GM12878 (cell line): ENCODE data around the gene MEIOC. TPM values are rescaled to one million over a fixed set of nuclear protein-coding genes. Genes with fewer than 3 reads are reported as not detected.
A peak's percentile ranks its signal among the peaks of the same experiment; 100 is the strongest.

Experiments
- ATAC-seq: fragments of 200-7000 bp; cut with Tn5 transposase; 3 replicates; pipeline ENCODE4 v1.9.1; 2020; ENCODE audit warnings: mild to moderate bottlenecking, moderate library complexity
- BruUV-seq: library from RNA; stranded (reverse); fragments of 400-500 nt; replicated peaks from 2 replicates; lab custom pipeline; 2021; lab: Mats Ljungman, UMichigan
- CTCF ChIA-PET: fragments of 300-600 bp; sonication (Branson Sonifier 250); formaldehyde crosslinking; extraction: SDS; loops from one replicate; lab custom pipeline; 2021; ENCODE audit warnings: inconsistent platforms; lab: Yijun Ruan, JAX
- POLR2A ChIA-PET: fragments of 350-600 bp; formaldehyde crosslinking; extraction: SDS; loops from one replicate; lab custom pipeline; 2021; ENCODE audit warnings: inconsistent platforms; lab: Charles Lee
- RAD21 ChIA-PET: fragments of 300-600 bp; sonication (Branson Sonifier 250); formaldehyde crosslinking; loops from one replicate; lab custom pipeline; 2023; ENCODE audit warnings: antibody characterized with exemption; ENCODE audit not compliant: unreplicated experiment; lab: Charles Lee
- SMC1A ChIA-PET: fragments of 300-600 bp; sonication (Branson Sonifier 250); formaldehyde crosslinking; loops from one replicate; lab custom pipeline; 2023; ENCODE audit not compliant: unreplicated experiment, uncharacterized antibody; lab: Charles Lee
- DNase-seq: peaks from one replicate; pipeline ENCODE4 v3.0.0-alpha.2; 2011; ENCODE audit warnings: low read depth, low spot score
- FAIRE-seq: peaks from 3 replicates; lab custom pipeline; 2011; peaks lifted over from hg19 to GRCh38; lab: Jason Lieb, UNC
- H2AFZ ChIP-seq: 2 replicates; pipeline ENCODE4 v1.6.0; 2011; ENCODE audit warnings: low read depth, low read length, control low read depth; ENCODE audit not compliant: control insufficient read depth
- H3K27ac ChIP-seq: 2 replicates; pipeline ENCODE4 v1.5.1; 2011; ENCODE audit warnings: control low read depth; ENCODE audit not compliant: control insufficient read depth, insufficient read depth
- H3K27me3 ChIP-seq, 2 experiments: replicated peaks in 1 of 2; 2 replicates each; pipeline versions ENCODE4 v1.6.0 to v1.6.1; 2011; ENCODE audit warnings: low read length in 1 of 2; ENCODE audit not compliant: control insufficient read depth in 2 of 2, insufficient read depth in 2 of 2
- H3K36me3 ChIP-seq, 2 experiments: 2 replicates each; pipeline ENCODE4 v1.5.1; 2011; ENCODE audit warnings: low read length in 1 of 2; ENCODE audit not compliant: control insufficient read depth in 2 of 2, insufficient read depth in 2 of 2
- H3K4me1 ChIP-seq: 2 replicates; pipeline ENCODE4 v1.6.1; 2011; ENCODE audit warnings: mild to moderate bottlenecking, low read length, moderate library complexity, mixed read lengths; ENCODE audit not compliant: control insufficient read depth, insufficient read depth
- H3K4me2 ChIP-seq: 2 replicates; pipeline ENCODE4 v1.6.0; 2011; ENCODE audit warnings: control low read depth; ENCODE audit not compliant: control insufficient read depth, insufficient read depth
- H3K4me3 ChIP-seq: fragments of 200-600 bp; sonication (generic); 2 replicates; pipeline ENCODE4 v1.5.1; 2016
- H3K79me2 ChIP-seq: 2 replicates; pipeline ENCODE4 v1.6.0; 2011; ENCODE audit warnings: low read length; ENCODE audit not compliant: control insufficient read depth, insufficient read depth
- H3K9ac ChIP-seq: 2 replicates; pipeline ENCODE4 v1.8.0; 2011; ENCODE audit warnings: low read length, control low read depth, mixed read lengths; ENCODE audit not compliant: control insufficient read depth, insufficient read depth
- H3K9me3 ChIP-seq: replicated peaks from 3 replicates; pipeline ENCODE4 v1.5.1; 2011; ENCODE audit warnings: mild to moderate bottlenecking, low read length; ENCODE audit not compliant: control insufficient read depth, insufficient read depth
- H4K20me1 ChIP-seq: 2 replicates; pipeline ENCODE4 v1.6.0; 2011; ENCODE audit not compliant: control insufficient read depth, insufficient read depth
- WGBS: methylation state at CpG from one replicate; pipeline ENCODE4 v1.1.6; 2016; ENCODE audit warnings: low lambda C conversion rate; ENCODE audit not compliant: insufficient replicate concordance, insufficient coverage; ENCODE audit errors: missing lambda C conversion rate; 5-methylcytosine and 5-hydroxymethylcytosine counted together
- in situ Hi-C: fragments of 300-500 bp; cut with MboI; formaldehyde crosslinking; loops from 9 replicates; pipeline ENCODE4 v1.14.3; 2018; ENCODE audit warnings: mixed read lengths
- intact Hi-C: fragments of 100-400 bp; cut with micrococcal nuclease; formaldehyde crosslinking; loops from one replicate; pipeline ENCODE4 v1.14.2; 2022; ENCODE audit not compliant: unreplicated experiment
- polyA plus RNA-seq, 11 experiments: library from polyadenylated mRNA; depleted of rRNA in 4 of 11; unstranded in 6 of 11; stranded (reverse) in 5 of 11; fragments of >200 nt; fragmentation: Nextera tagmentation in 4 of 11; fragmentation: Illumina TruSeq in 1 of 11; extraction: Ambion mirVana in 4 of 11; extraction: Trizol in 1 of 11; gene quantifications; 1 replicate in 1 of 11; 2 replicates in 10 of 11; pipeline versions ENCODE4 v1.2.1 to v1.2.3, GENCODE V29; 2011 to 2016; ENCODE audit warnings: inconsistent platforms in 2 of 11, missing spikeins in 2 of 11, low read depth in 1 of 11
- total RNA-seq, 4 experiments: library from RNA; depleted of rRNA in 3 of 4; stranded (reverse); fragments of >200 nt in 3 of 4; fragmentation: Illumina TruSeq in 1 of 4; extraction: Trizol in 1 of 4; gene quantifications; 2 replicates each; pipeline versions ENCODE4 v1.2.1 to v1.2.3, GENCODE V29; 2013 to 2021
- TF ChIP-seq, protein P1 (sequence below): fragments of 450-650 bp; IDR thresholded peaks from 2 replicates; pipeline ENCODE4 v1.6.1; 2017; ENCODE audit warnings: mild to moderate bottlenecking, low read depth, inconsistent platforms; ENCODE audit not compliant: poor library complexity, severe bottlenecking
- TF ChIP-seq, protein P2 (sequence below): fragments of 450-650 bp; IDR thresholded peaks from 2 replicates; pipeline ENCODE4 v1.6.1; 2016; ENCODE audit warnings: mild to moderate bottlenecking

The MEIOC gene
- total and polyA plus RNA-seq, 10 of the 15 experiments (the other 5 are each of a cell fraction or from before 2014, with no cell fraction given) = 0.01 to 0.48 (median 0.12) TPM; not detected in 4

DNA sequence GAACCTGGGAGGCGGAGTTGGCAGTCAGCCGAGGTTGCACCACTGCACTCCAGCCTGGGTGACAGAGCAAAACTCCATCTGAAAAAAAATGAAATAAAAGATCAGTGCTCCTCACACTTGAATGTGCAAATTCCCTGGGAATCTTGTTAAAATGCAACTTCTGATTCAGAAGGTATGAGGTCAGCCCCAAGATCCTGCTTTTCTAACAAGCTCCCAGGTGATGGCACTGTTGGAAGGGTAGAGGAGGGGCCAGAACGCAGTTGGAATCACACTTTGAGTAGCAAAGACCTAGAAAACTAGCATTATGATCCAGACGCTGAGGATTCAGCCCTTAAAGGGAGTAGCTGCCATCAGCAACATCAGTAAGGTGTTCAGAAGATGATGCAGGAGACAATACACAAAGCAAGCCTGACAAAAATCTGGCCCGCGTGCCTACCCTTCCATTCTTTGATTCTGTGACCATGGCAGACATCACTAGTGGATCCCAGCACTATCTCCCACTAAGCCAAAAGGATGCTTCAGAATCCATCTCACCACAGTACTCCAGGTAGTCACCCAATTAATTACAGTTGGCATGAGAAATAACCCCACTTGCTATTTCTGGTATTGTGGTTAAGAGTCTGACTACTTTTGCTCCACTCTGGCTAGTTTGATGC is 33.1 kb upstream of the MEIOC start:
- ChIA-PET SMC1A (no interaction called here), RAD21 (no interaction called here), POLR2A (no interaction called here), CTCF (no interaction called here)
- Histone ChIP-seq H3K4me1 (peaks cover 4% of the 10 kb centered on the region), H3K27me3 (no peaks in the 10 kb centered on the region), H3K27ac (no peak overlapping the region), H3K4me3 (no peak overlapping the region), H4K20me1 (no peaks in the 10 kb centered on the region), H3K79me2 (no peaks in the 10 kb centered on the region), H3K4me2 (no peak overlapping the region), H3K36me3 (no peaks in the 10 kb centered on the region), H3K9ac (no peak overlapping the region), H3K9me3 (no peaks in the 10 kb centered on the region), H2AFZ (no peak overlapping the region)
- in situ Hi-C loops (no loop called here), intact Hi-C loops (no loop called here)
- BruUV-seq = no TSS peak
- no peak for ATAC-seq
- WGBS = 64% methylated on average over 6 of the region's 6 CpGs
- TF ChIP-seq, protein P1, sequence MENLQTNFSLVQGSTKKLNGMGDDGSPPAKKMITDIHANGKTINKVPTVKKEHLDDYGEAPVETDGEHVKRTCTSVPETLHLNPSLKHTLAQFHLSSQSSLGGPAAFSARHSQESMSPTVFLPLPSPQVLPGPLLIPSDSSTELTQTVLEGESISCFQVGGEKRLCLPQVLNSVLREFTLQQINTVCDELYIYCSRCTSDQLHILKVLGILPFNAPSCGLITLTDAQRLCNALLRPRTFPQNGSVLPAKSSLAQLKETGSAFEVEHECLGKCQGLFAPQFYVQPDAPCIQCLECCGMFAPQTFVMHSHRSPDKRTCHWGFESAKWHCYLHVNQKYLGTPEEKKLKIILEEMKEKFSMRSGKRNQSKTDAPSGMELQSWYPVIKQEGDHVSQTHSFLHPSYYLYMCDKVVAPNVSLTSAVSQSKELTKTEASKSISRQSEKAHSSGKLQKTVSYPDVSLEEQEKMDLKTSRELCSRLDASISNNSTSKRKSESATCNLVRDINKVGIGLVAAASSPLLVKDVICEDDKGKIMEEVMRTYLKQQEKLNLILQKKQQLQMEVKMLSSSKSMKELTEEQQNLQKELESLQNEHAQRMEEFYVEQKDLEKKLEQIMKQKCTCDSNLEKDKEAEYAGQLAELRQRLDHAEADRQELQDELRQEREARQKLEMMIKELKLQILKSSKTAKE = no peak
- TF ChIP-seq, protein P2, sequence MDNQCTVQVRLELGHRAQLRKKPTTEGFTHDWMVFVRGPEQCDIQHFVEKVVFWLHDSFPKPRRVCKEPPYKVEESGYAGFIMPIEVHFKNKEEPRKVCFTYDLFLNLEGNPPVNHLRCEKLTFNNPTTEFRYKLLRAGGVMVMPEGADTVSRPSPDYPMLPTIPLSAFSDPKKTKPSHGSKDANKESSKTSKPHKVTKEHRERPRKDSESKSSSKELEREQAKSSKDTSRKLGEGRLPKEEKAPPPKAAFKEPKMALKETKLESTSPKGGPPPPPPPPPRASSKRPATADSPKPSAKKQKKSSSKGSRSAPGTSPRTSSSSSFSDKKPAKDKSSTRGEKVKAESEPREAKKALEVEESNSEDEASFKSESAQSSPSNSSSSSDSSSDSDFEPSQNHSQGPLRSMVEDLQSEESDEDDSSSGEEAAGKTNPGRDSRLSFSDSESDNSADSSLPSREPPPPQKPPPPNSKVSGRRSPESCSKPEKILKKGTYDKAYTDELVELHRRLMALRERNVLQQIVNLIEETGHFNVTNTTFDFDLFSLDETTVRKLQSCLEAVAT = peak; percentile 71
- no peak for DNase-seq
- no peak for FAIRE-seq
